BE2C (cell line): ENCODE results near the gene MYO1C.
"Not testable (repeated sequence)": the region's sequence is repeated elsewhere in the genome, so short reads cannot be mapped to it uniquely, and the experiment has no call there.

Experiments used
- DNase-seq: peaks from one replicate; pipeline ENCODE4 v3.0.0-alpha.2; 2020
- H3K27me3 ChIP-seq: fragments of 250-450 bp; sonication (Bioruptor Pico); 2 replicates; pipeline ENCODE4 v1.5.1; 2020; ENCODE audit warnings: mild to moderate bottlenecking
- H3K36me3 ChIP-seq: fragments of 250-450 bp; sonication (Bioruptor Pico); 2 replicates; pipeline ENCODE4 v1.5.1; 2020; ENCODE audit warnings: mild to moderate bottlenecking
- H3K4me1 ChIP-seq: fragments of 250-450 bp; sonication (Bioruptor Pico); 2 replicates; pipeline ENCODE4 v1.5.1; 2020
- H3K4me3 ChIP-seq: 2 replicates; pipeline ENCODE4 v1.5.1; 2011; ENCODE audit warnings: low read depth, low read length
- H3K9me3 ChIP-seq: fragments of 250-450 bp; sonication (Bioruptor Pico); 2 replicates; pipeline ENCODE4 v1.5.1; 2020
- CTCF ChIP-seq: IDR thresholded peaks from 2 replicates; pipeline ENCODE4 v1.5.1; 2012; ENCODE audit warnings: mild to moderate bottlenecking, low read depth, low read length

MYO1C gene

GRCh38 chr17:1454541-1454940 is 37.9 kb downstream of the MYO1C start:
- H3K4me1 ChIP-seq, result no peaks in the 10 kb centered on the region
- no peak for DNase-seq
- no peaks in the 10 kb centered on the region for H3K9me3 ChIP-seq
- TF ChIP-seq CTCF, result no peak
- H3K36me3 ChIP-seq, result no peaks in the 10 kb centered on the region; the same call in 1 of the 2 replicates
- H3K4me3 ChIP-seq, result peak overlapping the region; percentile 74
- no peaks in the 10 kb centered on the region for H3K27me3 ChIP-seq

GRCh38 chr17:1453694-1454093 is 38.8 kb downstream of the MYO1C start:
- not testable (repeated sequence) for H3K4me1 ChIP-seq, DNase-seq, H3K36me3 ChIP-seq, H3K27me3 ChIP-seq, H3K9me3 ChIP-seq, H3K4me3 ChIP-seq

GRCh38 chr17:1452836-1453235 is 39.6 kb downstream of the MYO1C start:
- H3K36me3 ChIP-seq, result no peaks in the 10 kb centered on the region; the same call in 1 of the 2 replicates
- H3K4me1 ChIP-seq, result no peaks in the 10 kb centered on the region
- H3K9me3 ChIP-seq, result no peaks in the 10 kb centered on the region
- no peaks in the 10 kb centered on the region for H3K27me3 ChIP-seq
- H3K4me3 ChIP-seq, result no peak overlapping the region
- TF ChIP-seq CTCF, result no peak
- DNase-seq, result no peak

- H3K27me3 ChIP-seq, H3K9me3 ChIP-seq, H3K4me3 ChIP-seq, H3K4me1 ChIP-seq, DNase-seq, H3K36me3 ChIP-seq: not testable (repeated sequence)
Measured at GRCh38 chr17:1450261-1450660, 42.2 kb downstream of the MYO1C start.

GRCh38 chr17:1449412-1449967 is 43.0 kb downstream of the MYO1C start:
- Histone ChIP-seq H3K27me3 (no peaks in the 10 kb centered on the region), H3K36me3 (no peaks in the 10 kb centered on the region), H3K9me3 (no peaks in the 10 kb centered on the region), H3K4me3 (no peak overlapping the region), H3K4me1 (no peaks in the 10 kb centered on the region)
- no peak for DNase-seq
- TF ChIP-seq CTCF, result no peak

GRCh38 chr17:1447052-1447451 is 45.4 kb downstream of the MYO1C start:
- H3K4me3 ChIP-seq, result no peak overlapping the region
- no peak for DNase-seq
- no peak for TF ChIP-seq CTCF

GRCh38 chr17:1446201-1446600 is 46.3 kb downstream of the MYO1C start:
- H3K4me3 ChIP-seq, result no peak overlapping the region
- TF ChIP-seq CTCF, result no peak
- no peaks in the 10 kb centered on the region for H3K36me3 ChIP-seq
- H3K4me1 ChIP-seq, result no peaks in the 10 kb centered on the region
- no peak for DNase-seq
- H3K27me3 ChIP-seq, result no peaks in the 10 kb centered on the region
- no peaks in the 10 kb centered on the region for H3K9me3 ChIP-seq

More at GRCh38 chr17:1447052-1447451, 45.4 kb downstream of the MYO1C start:
- Histone ChIP-seq H3K9me3 (no peaks in the 10 kb centered on the region), H3K27me3 (no peaks in the 10 kb centered on the region), H3K36me3 (no peaks in the 10 kb centered on the region), H3K4me1 (no peaks in the 10 kb centered on the region)

GRCh38 chr17:1445695-1446094 is 46.8 kb downstream of the MYO1C start:
- H3K9me3 ChIP-seq, H3K4me1 ChIP-seq, H3K4me3 ChIP-seq, DNase-seq, H3K36me3 ChIP-seq, H3K27me3 ChIP-seq: not testable (repeated sequence)

GRCh38 chr17:1442721-1443120 is 49.8 kb downstream of the MYO1C start:
- H3K9me3 ChIP-seq, H3K4me3 ChIP-seq, DNase-seq, H3K27me3 ChIP-seq, H3K4me1 ChIP-seq, H3K36me3 ChIP-seq: not testable (repeated sequence)
